Measurements from ENCODE around the gene GBE1.
"Not testable (repeated sequence)": the region's sequence is repeated elsewhere in the genome, so short reads cannot be mapped to it uniquely, and the experiment has no call there.

Gene GBE1

GRCh38 chr3:81760924-81761903 is at the start of gene GBE1:
TSS of gene GBE1 (minus strand) at chr3:81761645. CDS start at chr3:81761517, 128 bp downstream.
- peak; percentile 88 for ATAC-seq
- DNase-seq = peak; percentile 90

DNA sequence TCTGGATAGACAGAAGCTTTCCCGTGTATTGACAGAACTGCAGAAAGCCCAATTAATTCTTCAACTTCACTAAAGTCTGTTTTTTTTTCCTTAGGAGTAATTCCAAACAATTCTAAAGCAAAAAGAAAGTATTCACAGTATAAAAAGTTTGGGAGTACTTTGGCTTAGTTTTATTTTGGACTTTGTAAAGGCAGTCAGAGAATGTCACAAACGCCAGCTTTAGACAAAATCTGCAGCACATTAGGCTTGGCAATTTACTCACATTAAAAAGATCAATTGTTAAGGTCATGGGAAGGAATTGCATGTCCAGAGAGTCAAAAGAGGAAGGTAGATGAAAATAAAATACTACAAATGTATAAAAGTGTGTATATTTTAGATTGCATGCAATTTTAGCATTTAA is 47.5 kb upstream of the GBE1 start:
- no peak for DNase-seq
- ATAC-seq = no peak

GRCh38 chr3:81799403-81799802 is 38.0 kb upstream of the GBE1 start:
- ATAC-seq (no peak), DNase-seq (no peak)

- ATAC-seq = no peak
- DNase-seq = no peak
Measured at GRCh38 chr3:81793410-81793809, 32.0 kb upstream of the GBE1 start.

- DNase-seq (no peak), ATAC-seq (no peak)
Measured at GRCh38 chr3:81790117-81790516, 28.7 kb upstream of the GBE1 start.

GRCh38 chr3:81789691-81790090 is 28.2 kb upstream of the GBE1 start:
- ATAC-seq (no peak), DNase-seq (no peak)

GRCh38 chr3:81788610-81789009 is 27.2 kb upstream of the GBE1 start:
- ATAC-seq (no peak), DNase-seq (no peak)

GRCh38 chr3:81788044-81788443 is 26.6 kb upstream of the GBE1 start:
- no peak for ATAC-seq
- DNase-seq = no peak

- no peak for ATAC-seq
Measured at GRCh38 chr3:81782585-81782984, 21.1 kb upstream of the GBE1 start.

DNA sequence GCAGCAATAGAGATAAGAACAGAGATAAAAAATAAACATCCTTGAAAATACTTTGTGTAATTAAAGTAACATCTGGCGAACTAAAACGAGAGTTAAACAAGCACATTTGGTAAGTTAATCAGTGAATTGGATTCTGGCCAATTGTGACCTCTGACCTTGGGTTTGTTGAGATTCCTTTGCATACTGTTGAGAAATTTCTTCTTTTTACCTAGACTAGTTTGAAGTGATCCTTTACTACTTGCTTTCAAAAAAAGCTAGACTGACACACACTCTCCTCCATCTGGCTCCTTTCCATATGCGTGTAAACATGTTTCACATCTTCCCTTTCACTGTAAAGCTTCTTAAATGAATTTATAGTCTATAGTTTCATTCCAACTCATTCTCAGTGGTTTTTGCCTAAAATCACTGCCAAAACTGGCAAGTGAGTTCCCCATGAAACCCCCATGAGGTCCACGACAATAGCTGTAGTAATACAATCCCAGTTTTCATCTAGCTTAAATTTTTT is 17.3 kb upstream of the GBE1 start:
- ATAC-seq = no peak
- DNase-seq = no peak

More at GRCh38 chr3:81782585-81782984, 21.1 kb upstream of the GBE1 start:
- no peak for DNase-seq

- ATAC-seq = no peak
- DNase-seq = no peak
Measured at GRCh38 chr3:81776643-81777042, 15.2 kb upstream of the GBE1 start.

- ATAC-seq (no peak), DNase-seq (no peak)
Measured at GRCh38 chr3:81770710-81771109, 9.3 kb upstream of the GBE1 start.

GRCh38 chr3:81769299-81769698 is 7.9 kb upstream of the GBE1 start:
- no peak for ATAC-seq
- no peak for DNase-seq

- not testable (repeated sequence) for ATAC-seq, DNase-seq
Measured at GRCh38 chr3:81767250-81767859, 5.9 kb upstream of the GBE1 start.

DNA sequence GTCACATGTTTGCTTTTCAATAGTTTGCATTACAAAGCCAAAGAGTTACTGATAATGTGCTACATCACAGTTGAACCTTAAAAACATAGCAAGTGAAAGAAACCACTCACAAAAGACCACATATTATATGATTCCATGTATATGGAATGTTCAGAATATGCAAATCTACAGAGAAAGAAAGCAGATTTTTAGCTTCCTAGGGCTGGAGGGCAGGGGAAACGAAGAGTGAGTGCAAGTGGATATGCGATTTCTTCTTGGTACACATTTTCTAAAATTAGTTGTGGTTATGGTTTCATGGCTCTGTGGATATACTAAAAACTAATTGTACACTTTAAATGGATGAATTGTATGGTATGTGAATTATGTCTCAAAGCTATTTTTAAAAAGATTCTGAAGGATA is 4.0 kb upstream of the GBE1 start:
- ATAC-seq = no peak
- no peak for DNase-seq

GRCh38 chr3:81764665-81765064 is 3.2 kb upstream of the GBE1 start:
- no peak for DNase-seq

GRCh38 chr3:81764002-81764401 is 2.6 kb upstream of the GBE1 start:
- DNase-seq (no peak), ATAC-seq (no peak)

More at GRCh38 chr3:81764665-81765064, 3.2 kb upstream of the GBE1 start:
- no peak for ATAC-seq

DNA sequence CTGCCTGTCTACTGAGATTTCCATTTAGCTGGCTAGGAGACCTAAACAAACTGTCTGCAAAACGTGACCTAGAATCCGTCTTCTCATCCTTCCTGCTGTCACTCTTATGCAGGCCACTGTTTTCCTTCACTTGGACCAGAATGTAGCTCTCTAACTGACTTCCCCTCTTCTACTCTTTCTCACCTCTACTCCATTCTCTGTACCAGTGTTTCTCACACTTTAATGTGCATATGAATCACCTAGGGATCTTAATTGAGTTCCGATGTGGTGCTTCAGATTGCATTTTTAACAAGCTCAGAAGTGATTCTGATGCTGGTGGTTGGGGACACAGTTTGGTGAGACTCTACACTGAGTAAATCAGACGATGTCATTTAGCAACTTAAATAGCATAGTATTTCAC is 1.6 kb upstream of the GBE1 start:
- DNase-seq (no peak), ATAC-seq (no peak)

- DNase-seq (no peak), ATAC-seq (no peak)
Measured at GRCh38 chr3:81761904-81762580, 597 bp upstream of the GBE1 start.

GRCh38 chr3:81760215-81760614 is 1.2 kb downstream of the GBE1 start:
- ATAC-seq (no peak), DNase-seq (no peak)

DNA sequence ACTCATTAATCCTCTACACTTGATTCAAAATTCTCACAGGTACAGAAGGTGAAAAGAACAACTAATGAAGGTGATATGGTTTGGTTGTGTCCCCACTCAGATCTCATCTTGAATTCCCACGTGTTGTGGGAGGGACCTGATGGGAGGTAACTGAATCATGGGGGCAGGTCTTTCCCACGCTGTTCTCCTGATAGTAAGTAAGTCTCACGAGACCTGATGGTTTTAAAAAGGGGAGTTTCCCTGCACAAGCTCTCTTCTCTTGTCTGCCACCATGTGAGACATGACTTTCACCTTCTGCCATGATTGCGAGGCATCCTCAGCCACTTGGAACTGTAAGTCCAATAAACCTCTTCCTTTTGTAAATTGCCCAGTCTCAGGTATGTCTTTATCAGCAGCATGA is 2.7 kb downstream of the GBE1 start:
- not testable (repeated sequence) for ATAC-seq, DNase-seq

GRCh38 chr3:81758275-81758674 is 3.2 kb downstream of the GBE1 start:
- ATAC-seq (no peak), DNase-seq (no peak)

Data from stimulated activated naive CD8-positive, alpha-beta T cell treated with anti-CD3 and anti-CD28 coated beads, Interleukin-15, Interleukin-2, amounts not matched to agents 100 U/mL and 50 U/mL, for 24 hours (primary cell).